ENCODE measurements around the gene BORCS8. TPM values are rescaled to one million over a fixed set of nuclear protein-coding genes. Genes with fewer than 3 reads are reported as not detected.

BORCS8 gene
- total and polyA plus RNA-seq, 9 donors = 7.8 to 16.6 (median 11.9) TPM

DNA sequence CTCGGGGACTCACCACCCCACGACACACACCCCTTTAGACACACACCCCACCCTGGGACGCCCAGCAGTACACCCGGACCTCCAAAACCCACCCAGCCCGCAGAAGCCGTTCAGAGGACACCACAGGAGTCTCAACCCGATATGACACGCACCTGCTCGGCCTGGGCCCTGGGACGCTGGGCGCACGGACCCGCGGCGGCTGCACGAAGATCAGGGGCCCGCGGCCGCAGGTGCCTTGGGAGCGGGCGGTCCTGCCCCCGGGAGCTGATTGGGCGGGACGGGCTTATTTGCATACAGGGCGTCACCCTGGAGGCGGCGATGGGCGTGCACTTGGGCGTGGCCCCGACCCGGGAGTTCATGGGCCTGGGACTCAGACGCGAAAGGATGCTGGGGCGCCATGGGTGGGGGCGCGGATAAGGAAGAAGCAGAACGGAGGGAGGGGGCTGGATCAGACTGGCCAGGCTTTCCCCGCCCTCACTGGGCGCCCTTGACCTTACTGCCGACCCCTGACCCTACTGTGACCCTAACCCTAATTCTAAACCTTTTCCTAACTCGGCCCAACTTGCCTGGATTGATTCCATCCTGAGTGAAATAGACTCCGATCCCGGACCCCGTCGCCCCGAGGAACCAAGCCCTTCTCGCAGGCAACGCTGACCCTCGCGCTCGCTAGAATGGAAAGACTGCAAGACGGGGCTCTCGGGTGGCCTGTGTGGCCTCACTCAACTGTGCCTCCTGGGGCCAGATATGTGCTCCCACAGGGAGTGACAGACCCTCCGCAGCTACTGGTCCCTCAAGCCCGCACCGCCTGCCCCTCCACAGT lies 21.7 kb downstream of the BORCS8 start, which contains the start of gene MEF2B:
TSS of gene MEF2B (minus strand) at position 211 of the 820 bp plus-strand sequence. CDS start 19,528 bp downstream, outside the sequence.
- DNase-seq = peak; percentile 74
- Histone ChIP-seq H3K27ac (ENCODE audit: low read length) (no peak within 1 kb of the TSS), H3K27me3 (ENCODE audit: control insufficient read depth, insufficient read depth, low read length) (peaks cover 7% of the 10 kb centered on the region), H3K9me3 (replicated peaks; ENCODE audit: control insufficient read depth, low read depth, low read length) (no peaks in the 10 kb centered on the region), H3K36me3 (ENCODE audit: control insufficient read depth, insufficient read depth, low read length) (no peaks in the 10 kb centered on the region), H3K4me1 (ENCODE audit: control insufficient read depth, insufficient read depth, low read length) (peaks cover 34% of the 10 kb centered on the region), H3K4me3 (ENCODE audit: low read length) (peak within 1 kb of the TSS; percentile 15)
- WGBS (ENCODE audit: insufficient coverage) = 12% methylated on average over 51 of the region's 56 CpGs

GRCh38 chr19:19169236-19170052 lies 22.5 kb downstream of the BORCS8 start:
- Histone ChIP-seq H3K27me3 (ENCODE audit: control insufficient read depth, insufficient read depth, low read length) (peaks cover 7% of the 10 kb centered on the region), H3K27ac (ENCODE audit: low read length) (no peak overlapping the region), H3K36me3 (ENCODE audit: control insufficient read depth, insufficient read depth, low read length) (no peaks in the 10 kb centered on the region), H3K9me3 (replicated peaks; ENCODE audit: control insufficient read depth, low read depth, low read length) (no peaks in the 10 kb centered on the region), H3K4me3 (ENCODE audit: low read length) (peak overlapping the region; percentile 15), H3K4me1 (ENCODE audit: control insufficient read depth, insufficient read depth, low read length) (peaks cover 31% of the 10 kb centered on the region)
- WGBS (ENCODE audit: insufficient coverage) = 82% methylated on average over 7 of the region's 9 CpGs
- DNase-seq = no peak

GRCh38 chr19:19167612-19168011 lies 24.3 kb downstream of the BORCS8 start:
- Histone ChIP-seq H3K9me3 (replicated peaks; ENCODE audit: control insufficient read depth, low read depth, low read length) (no peaks in the 10 kb centered on the region), H3K27ac (ENCODE audit: low read length) (no peak overlapping the region), H3K4me1 (ENCODE audit: control insufficient read depth, insufficient read depth, low read length) (peaks cover 31% of the 10 kb centered on the region), H3K4me3 (ENCODE audit: low read length) (no peak overlapping the region), H3K27me3 (ENCODE audit: control insufficient read depth, insufficient read depth, low read length) (peaks cover 7% of the 10 kb centered on the region), H3K36me3 (ENCODE audit: control insufficient read depth, insufficient read depth, low read length) (no peaks in the 10 kb centered on the region)
- DNase-seq = no peak
- WGBS (ENCODE audit: insufficient coverage) = 100% methylated on average over 1 of the region's 3 CpGs

GRCh38 chr19:19165396-19165795 lies 26.6 kb downstream of the BORCS8 start:
- H3K36me3 ChIP-seq (ENCODE audit: control insufficient read depth, insufficient read depth, low read length) = no peaks in the 10 kb centered on the region
- H3K27me3 ChIP-seq (ENCODE audit: control insufficient read depth, insufficient read depth, low read length) = peaks cover 1% of the 10 kb centered on the region
- H3K9me3 ChIP-seq (replicated peaks; ENCODE audit: control insufficient read depth, low read depth, low read length) = no peaks in the 10 kb centered on the region
- 100% methylated on average over 1 of the region's 1 CpG for WGBS (ENCODE audit: insufficient coverage)
- DNase-seq = no peak
- H3K4me1 ChIP-seq (ENCODE audit: control insufficient read depth, insufficient read depth, low read length) = peaks cover 9% of the 10 kb centered on the region
- no peak overlapping the region for H3K27ac ChIP-seq (ENCODE audit: low read length)
- no peak overlapping the region for H3K4me3 ChIP-seq (ENCODE audit: low read length)

GRCh38 chr19:19162495-19162894 lies 29.5 kb downstream of the BORCS8 start:
- Histone ChIP-seq H3K4me3 (ENCODE audit: low read length) (no peak overlapping the region), H3K36me3 (ENCODE audit: control insufficient read depth, insufficient read depth, low read length) (no peaks in the 10 kb centered on the region), H3K9me3 (replicated peaks; ENCODE audit: control insufficient read depth, low read depth, low read length) (no peaks in the 10 kb centered on the region), H3K4me1 (ENCODE audit: control insufficient read depth, insufficient read depth, low read length) (no peaks in the 10 kb centered on the region), H3K27me3 (ENCODE audit: control insufficient read depth, insufficient read depth, low read length) (no peaks in the 10 kb centered on the region), H3K27ac (ENCODE audit: low read length) (no peak overlapping the region)
- DNase-seq = no peak
- 88% methylated on average over 4 of the region's 7 CpGs for WGBS (ENCODE audit: insufficient coverage)

DNA sequence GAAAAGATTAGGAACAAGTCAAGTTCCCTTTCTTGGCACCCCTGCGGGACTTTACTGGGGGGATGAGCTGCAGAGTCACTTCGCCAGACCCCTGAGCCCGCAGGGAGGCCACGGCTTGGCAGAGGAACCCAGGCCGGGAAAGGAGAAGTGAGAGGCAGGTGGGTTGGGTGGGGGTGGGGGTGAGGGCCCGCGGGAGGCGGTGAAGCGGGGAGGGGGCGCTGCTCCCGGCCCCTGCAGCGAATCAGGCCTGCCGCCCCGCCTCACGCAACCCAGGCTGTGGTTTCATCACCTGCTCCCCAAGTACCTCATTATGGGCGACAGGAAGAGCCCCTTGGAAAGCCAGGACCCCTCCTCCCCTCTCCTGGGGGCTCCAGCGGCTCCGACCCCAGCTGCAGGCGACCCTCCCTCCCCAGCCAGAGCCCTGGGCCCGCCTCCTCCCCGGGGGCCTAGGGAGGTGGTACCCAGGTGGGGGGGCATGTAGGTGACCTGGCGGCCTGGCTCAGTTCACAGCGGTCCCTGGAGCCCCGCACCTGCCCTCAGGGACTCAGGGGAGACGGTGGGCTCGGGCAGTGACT lies 31.4 kb downstream of the BORCS8 start:
- no peak overlapping the region for H3K27ac ChIP-seq (ENCODE audit: low read length)
- H3K4me3 ChIP-seq (ENCODE audit: low read length) = no peak overlapping the region
- H3K36me3 ChIP-seq (ENCODE audit: control insufficient read depth, insufficient read depth, low read length) = peaks cover 9% of the 10 kb centered on the region
- H3K9me3 ChIP-seq (replicated peaks; ENCODE audit: control insufficient read depth, low read depth, low read length) = peaks cover 2% of the 10 kb centered on the region
- H3K4me1 ChIP-seq (ENCODE audit: control insufficient read depth, insufficient read depth, low read length) = no peaks in the 10 kb centered on the region
- H3K27me3 ChIP-seq (ENCODE audit: control insufficient read depth, insufficient read depth, low read length) = no peaks in the 10 kb centered on the region
- WGBS (ENCODE audit: insufficient coverage) = 53% methylated on average over 11 of the region's 26 CpGs
- no peak for DNase-seq

DNA sequence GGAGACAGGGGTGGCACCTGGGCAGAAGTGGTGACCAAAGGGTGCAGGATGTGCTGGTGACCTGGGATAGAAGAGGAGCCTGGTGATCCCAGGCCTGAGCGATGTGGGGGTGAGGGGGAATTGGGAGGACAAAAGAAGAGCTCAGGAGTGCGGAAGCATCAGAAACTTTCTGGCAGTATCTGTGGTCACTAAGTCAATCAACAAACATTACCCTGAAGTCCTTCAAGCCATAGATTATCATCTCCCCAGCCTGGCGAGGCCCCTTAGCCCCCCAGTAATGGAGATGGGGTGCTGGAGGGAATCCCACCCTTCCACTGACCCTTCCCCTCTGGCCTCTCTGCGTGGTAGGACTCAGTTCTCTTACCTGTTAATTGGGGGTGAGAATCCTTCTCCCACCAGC lies 32.4 kb downstream of the BORCS8 start:
- peaks cover 2% of the 10 kb centered on the region for H3K9me3 ChIP-seq (replicated peaks; ENCODE audit: control insufficient read depth, low read depth, low read length)
- DNase-seq = no peak
- H3K27me3 ChIP-seq (ENCODE audit: control insufficient read depth, insufficient read depth, low read length) = no peaks in the 10 kb centered on the region
- H3K36me3 ChIP-seq (ENCODE audit: control insufficient read depth, insufficient read depth, low read length) = peaks cover 12% of the 10 kb centered on the region
- no peak overlapping the region for H3K27ac ChIP-seq (ENCODE audit: low read length)
- no peaks in the 10 kb centered on the region for H3K4me1 ChIP-seq (ENCODE audit: control insufficient read depth, insufficient read depth, low read length)
- no peak overlapping the region for H3K4me3 ChIP-seq (ENCODE audit: low read length)
- WGBS (ENCODE audit: insufficient coverage) = no CpG with 5 or more reads among the region's 4 CpGs

- WGBS (ENCODE audit: insufficient coverage) = 70% methylated on average over 3 of the region's 6 CpGs
- Histone ChIP-seq H3K4me3 (ENCODE audit: low read length) (no peak overlapping the region), H3K4me1 (ENCODE audit: control insufficient read depth, insufficient read depth, low read length) (no peaks in the 10 kb centered on the region), H3K9me3 (replicated peaks; ENCODE audit: control insufficient read depth, low read depth, low read length) (peaks cover 2% of the 10 kb centered on the region), H3K36me3 (ENCODE audit: control insufficient read depth, insufficient read depth, low read length) (peaks cover 12% of the 10 kb centered on the region), H3K27ac (ENCODE audit: low read length) (no peak overlapping the region), H3K27me3 (ENCODE audit: control insufficient read depth, insufficient read depth, low read length) (no peaks in the 10 kb centered on the region)
- DNase-seq = no peak
Measured at GRCh38 chr19:19157808-19158207, 34.1 kb downstream of the BORCS8 start.

DNA sequence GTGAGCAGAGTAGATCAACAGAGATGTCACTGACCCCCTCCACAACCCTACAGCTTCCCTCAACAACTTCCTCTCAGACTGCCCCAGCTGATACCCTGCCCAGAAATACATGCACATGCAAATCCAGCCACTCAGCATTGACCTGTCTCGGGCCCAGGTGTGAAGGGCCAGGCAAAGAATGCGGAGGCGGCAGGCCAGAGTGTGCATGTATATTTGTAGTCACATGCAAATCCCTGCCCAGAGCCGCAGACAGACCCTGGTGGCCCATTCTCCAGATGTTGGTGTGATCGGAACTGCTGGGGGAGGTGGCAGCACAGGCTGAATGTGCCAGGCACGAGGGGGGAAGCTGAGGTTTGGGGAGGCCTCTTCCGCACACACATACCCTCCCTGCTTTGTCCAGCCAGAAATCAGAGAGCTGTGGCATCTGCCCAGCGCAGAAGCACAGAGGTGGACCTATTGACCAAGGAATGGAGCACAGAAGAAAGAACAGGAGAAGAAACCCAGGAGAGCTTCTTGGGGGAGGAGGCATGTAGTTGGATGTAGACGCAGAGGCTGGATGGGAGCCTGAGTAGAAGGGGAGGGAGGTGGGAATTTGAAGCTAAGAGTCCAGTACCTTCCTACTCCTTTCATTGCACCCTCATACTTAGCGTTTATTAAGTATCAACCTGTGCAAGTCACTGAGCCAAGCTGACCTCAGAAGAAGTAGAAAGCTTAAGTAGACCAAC lies 36.3 kb downstream of the BORCS8 start:
- H3K9me3 ChIP-seq (replicated peaks; ENCODE audit: control insufficient read depth, low read depth, low read length) = peaks cover 2% of the 10 kb centered on the region
- H3K27ac ChIP-seq (ENCODE audit: low read length) = no peak overlapping the region
- H3K4me1 ChIP-seq (ENCODE audit: control insufficient read depth, insufficient read depth, low read length) = no peaks in the 10 kb centered on the region
- WGBS (ENCODE audit: insufficient coverage) = 98% methylated on average over 4 of the region's 10 CpGs
- DNase-seq = no peak
- no peak overlapping the region for H3K4me3 ChIP-seq (ENCODE audit: low read length)
- peaks cover 12% of the 10 kb centered on the region for H3K36me3 ChIP-seq (ENCODE audit: control insufficient read depth, insufficient read depth, low read length)
- no peaks in the 10 kb centered on the region for H3K27me3 ChIP-seq (ENCODE audit: control insufficient read depth, insufficient read depth, low read length)

All from muscle of leg (tissue), 11 donors.